Panc1 (cell line): Measurements from ENCODE around the gene ATXN7L1. TPM values are rescaled to one million over a fixed set of nuclear protein-coding genes. Genes with fewer than 3 reads are reported as not detected.

Experiments
- ATAC-seq: fragments of 200-7000 bp; cut with Tn5 transposase; 2 replicates; pipeline ENCODE4 v1.9.1; 2020; ENCODE audit warnings: mild to moderate bottlenecking, moderate library complexity
- BruUV-seq: library from RNA; stranded (reverse); fragments of 400-500 nt; replicated peaks from 2 replicates; lab custom pipeline; 2021; lab: Mats Ljungman, UMichigan
- CTCF ChIA-PET: fragments of 300-600 bp; sonication (Branson Sonifier 250); formaldehyde crosslinking; loops from one replicate; lab custom pipeline; 2022; ENCODE audit warnings: antibody characterized with exemption; lab: Charles Lee
- POLR2A ChIA-PET: fragments of 300-600 bp; sonication (Branson Sonifier 250); formaldehyde crosslinking; loops from one replicate; lab custom pipeline; 2022; ENCODE audit warnings: antibody characterized with exemption; lab: Charles Lee
- DNase-seq: peaks from one replicate; pipeline ENCODE4 v3.0.0-alpha.2; 2010; ENCODE audit warnings: low read depth, low spot score
- H3K27ac ChIP-seq: 2 replicates; pipeline ENCODE4 v1.5.1; 2011; ENCODE audit warnings: mild to moderate bottlenecking, low read length, inconsistent platforms
- H3K27me3 ChIP-seq: fragments of 200-500 bp; sonication (Bioruptor generic); 2 replicates; pipeline ENCODE4 v1.6.0; 2014; ENCODE audit warnings: low read length, inconsistent platforms; ENCODE audit not compliant: control insufficient read depth, insufficient read depth
- H3K36me3 ChIP-seq: fragments of 200-500 bp; sonication (Bioruptor generic); 2 replicates; pipeline ENCODE4 v1.5.1; 2014; ENCODE audit warnings: inconsistent platforms, mild to moderate bottlenecking, low read length, moderate library complexity; ENCODE audit not compliant: control insufficient read depth, insufficient read depth
- H3K4me1 ChIP-seq: 2 replicates; pipeline ENCODE4 v1.5.1; 2011; ENCODE audit warnings: inconsistent platforms, mild to moderate bottlenecking, low read length, moderate library complexity; ENCODE audit not compliant: control insufficient read depth, insufficient read depth
- H3K4me3 ChIP-seq, 2 experiments: 2 replicates each; pipeline ENCODE4 v1.5.1; 2011 to 2012; ENCODE audit warnings: low read depth in 2 of 2, low read length in 2 of 2, mild to moderate bottlenecking in 2 of 2, inconsistent platforms in 1 of 2, moderate library complexity in 1 of 2
- H3K9me3 ChIP-seq: fragments of 200-500 bp; sonication (Bioruptor generic); 2 replicates; pipeline ENCODE4 v1.5.1; 2014; ENCODE audit warnings: low read depth, mild to moderate bottlenecking, inconsistent platforms, low read length, moderate library complexity; ENCODE audit not compliant: control insufficient read depth, insufficient read depth
- POLR2AphosphoS5 ChIP-seq: IDR thresholded peaks from 2 replicates; pipeline ENCODE4 v1.6.1; 2012; ENCODE audit warnings: mild to moderate bottlenecking, low read depth, low read length, moderate library complexity
- SIN3A ChIP-seq: IDR thresholded peaks from 2 replicates; pipeline ENCODE4 v1.6.1; 2012; ENCODE audit warnings: low read depth, mild to moderate bottlenecking, low read length, moderate library complexity, borderline replicate concordance; ENCODE audit not compliant: insufficient read depth
- in situ Hi-C: cut with HindIII; loops from 2 replicates; pipeline ENCODE4 v1.10.0; 2016; ENCODE audit warnings: low sequenced_read_pairs, low pct_unique_long_range_greater_than_20kb
- intact Hi-C: fragments of 100-400 bp; cut with micrococcal nuclease; formaldehyde crosslinking; loops from one replicate; pipeline ENCODE4 v1.10.0; 2022; ENCODE audit not compliant: unreplicated experiment
- total RNA-seq: library from RNA; stranded (reverse); gene quantifications from one replicate; pipeline ENCODE4 v1.2.1, GENCODE V29; 2021; ENCODE audit not compliant: unreplicated experiment
- TF ChIP-seq, protein P1 (sequence below), 2 experiments: IDR thresholded peaks; 2 replicates each; pipeline ENCODE4 v1.6.1; 2011 to 2012; ENCODE audit warnings: low read depth in 2 of 2, control low read depth in 1 of 2, low read length in 1 of 2, mild to moderate bottlenecking in 1 of 2, moderate library complexity in 1 of 2; ENCODE audit not compliant: insufficient read depth in 1 of 2
- TF ChIP-seq, protein P2 (sequence below): fragments of 450-650 bp; IDR thresholded peaks from 2 replicates; pipeline ENCODE4 v1.5.1; 2017; ENCODE audit warnings: mild to moderate bottlenecking

ATXN7L1 gene
- total RNA-seq, 1 experiment from 2014 or later = 10.8 TPM

DNA sequence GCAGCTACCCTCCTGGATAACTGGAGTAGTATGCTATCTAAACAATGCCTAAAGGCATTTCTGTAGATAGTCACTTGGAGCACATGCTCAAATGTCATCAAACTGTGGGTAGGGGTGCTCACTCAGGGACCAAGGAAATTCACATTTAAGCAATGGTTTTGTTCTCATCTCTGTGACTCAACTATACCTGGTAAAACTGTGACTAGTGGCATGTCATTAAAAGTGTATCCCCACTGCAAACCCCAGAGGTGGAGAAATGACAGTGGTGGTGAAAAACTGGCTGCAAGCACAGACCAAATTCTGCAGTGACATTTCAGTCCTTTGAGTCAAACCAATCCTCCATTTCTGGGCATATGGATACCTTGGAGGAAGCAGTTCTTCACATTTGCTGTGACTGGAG, 160.9 kb downstream of the ATXN7L1 start:
- DNase-seq (no peak), ATAC-seq (no peak)
- Histone ChIP-seq H3K27me3 (no peaks in the 10 kb centered on the region), H3K36me3 (no peaks in the 10 kb centered on the region), H3K4me3 (no peak overlapping the region), H3K9me3 (peaks cover 7% of the 10 kb centered on the region; the same call in 1 of the 2 replicates), H3K27ac (no peak overlapping the region), H3K4me1 (no peaks in the 10 kb centered on the region)
- BruUV-seq = no TSS peak
- no peak for TF ChIP-seq POLR2AphosphoS5
- TF ChIP-seq, protein P1, sequence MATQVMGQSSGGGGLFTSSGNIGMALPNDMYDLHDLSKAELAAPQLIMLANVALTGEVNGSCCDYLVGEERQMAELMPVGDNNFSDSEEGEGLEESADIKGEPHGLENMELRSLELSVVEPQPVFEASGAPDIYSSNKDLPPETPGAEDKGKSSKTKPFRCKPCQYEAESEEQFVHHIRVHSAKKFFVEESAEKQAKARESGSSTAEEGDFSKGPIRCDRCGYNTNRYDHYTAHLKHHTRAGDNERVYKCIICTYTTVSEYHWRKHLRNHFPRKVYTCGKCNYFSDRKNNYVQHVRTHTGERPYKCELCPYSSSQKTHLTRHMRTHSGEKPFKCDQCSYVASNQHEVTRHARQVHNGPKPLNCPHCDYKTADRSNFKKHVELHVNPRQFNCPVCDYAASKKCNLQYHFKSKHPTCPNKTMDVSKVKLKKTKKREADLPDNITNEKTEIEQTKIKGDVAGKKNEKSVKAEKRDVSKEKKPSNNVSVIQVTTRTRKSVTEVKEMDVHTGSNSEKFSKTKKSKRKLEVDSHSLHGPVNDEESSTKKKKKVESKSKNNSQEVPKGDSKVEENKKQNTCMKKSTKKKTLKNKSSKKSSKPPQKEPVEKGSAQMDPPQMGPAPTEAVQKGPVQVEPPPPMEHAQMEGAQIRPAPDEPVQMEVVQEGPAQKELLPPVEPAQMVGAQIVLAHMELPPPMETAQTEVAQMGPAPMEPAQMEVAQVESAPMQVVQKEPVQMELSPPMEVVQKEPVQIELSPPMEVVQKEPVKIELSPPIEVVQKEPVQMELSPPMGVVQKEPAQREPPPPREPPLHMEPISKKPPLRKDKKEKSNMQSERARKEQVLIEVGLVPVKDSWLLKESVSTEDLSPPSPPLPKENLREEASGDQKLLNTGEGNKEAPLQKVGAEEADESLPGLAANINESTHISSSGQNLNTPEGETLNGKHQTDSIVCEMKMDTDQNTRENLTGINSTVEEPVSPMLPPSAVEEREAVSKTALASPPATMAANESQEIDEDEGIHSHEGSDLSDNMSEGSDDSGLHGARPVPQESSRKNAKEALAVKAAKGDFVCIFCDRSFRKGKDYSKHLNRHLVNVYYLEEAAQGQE (IDR thresholded peaks at IDR 0.05; ENCODE audit: insufficient read depth in 1 of 2, low read depth in 2 of 2, low read length in 1 of 2) = no peak
- intact Hi-C loops (no loop called here), in situ Hi-C loops (no loop called here)
- ChIA-PET CTCF (no interaction called here), POLR2A (no interaction called here)

- DNase-seq (no peak), ATAC-seq (no peak)
- intact Hi-C loops (no loop called here), in situ Hi-C loops (no loop called here)
- ChIA-PET CTCF (no interaction called here), POLR2A (interaction anchor here (0.6 kb wide), 1 partner anchor 15 kb away, joined by 4 read pairs; no protein-coding TSS in a partner anchor)
- no peaks in the 10 kb centered on the region for H3K36me3 ChIP-seq
- no TSS peak for BruUV-seq
- H3K4me3 ChIP-seq = no peak overlapping the region
- H3K9me3 ChIP-seq = peaks cover 7% of the 10 kb centered on the region; the same call in 1 of the 2 replicates
- TF ChIP-seq, protein P1 (IDR thresholded peaks at IDR 0.05; ENCODE audit: insufficient read depth in 1 of 2, low read depth in 2 of 2, low read length in 1 of 2) = no peak
- TF ChIP-seq POLR2AphosphoS5 = no peak
- TF ChIP-seq, protein P2, sequence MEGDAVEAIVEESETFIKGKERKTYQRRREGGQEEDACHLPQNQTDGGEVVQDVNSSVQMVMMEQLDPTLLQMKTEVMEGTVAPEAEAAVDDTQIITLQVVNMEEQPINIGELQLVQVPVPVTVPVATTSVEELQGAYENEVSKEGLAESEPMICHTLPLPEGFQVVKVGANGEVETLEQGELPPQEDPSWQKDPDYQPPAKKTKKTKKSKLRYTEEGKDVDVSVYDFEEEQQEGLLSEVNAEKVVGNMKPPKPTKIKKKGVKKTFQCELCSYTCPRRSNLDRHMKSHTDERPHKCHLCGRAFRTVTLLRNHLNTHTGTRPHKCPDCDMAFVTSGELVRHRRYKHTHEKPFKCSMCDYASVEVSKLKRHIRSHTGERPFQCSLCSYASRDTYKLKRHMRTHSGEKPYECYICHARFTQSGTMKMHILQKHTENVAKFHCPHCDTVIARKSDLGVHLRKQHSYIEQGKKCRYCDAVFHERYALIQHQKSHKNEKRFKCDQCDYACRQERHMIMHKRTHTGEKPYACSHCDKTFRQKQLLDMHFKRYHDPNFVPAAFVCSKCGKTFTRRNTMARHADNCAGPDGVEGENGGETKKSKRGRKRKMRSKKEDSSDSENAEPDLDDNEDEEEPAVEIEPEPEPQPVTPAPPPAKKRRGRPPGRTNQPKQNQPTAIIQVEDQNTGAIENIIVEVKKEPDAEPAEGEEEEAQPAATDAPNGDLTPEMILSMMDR = no peak
- no peak for TF ChIP-seq SIN3A
- no peaks in the 10 kb centered on the region for H3K27me3 ChIP-seq
- no peak overlapping the region for H3K27ac ChIP-seq
- no peaks in the 10 kb centered on the region for H3K4me1 ChIP-seq
Observed at GRCh38 chr7:105713488-105714465, 162.6 kb downstream of the ATXN7L1 start.
